ENCODE data around the gene VSTM1.
"Not testable (repeated sequence)": the region's sequence is repeated elsewhere in the genome, so short reads cannot be mapped to it uniquely, and the experiment has no call there.

GRCh38 chr19:54036542-54036941 is 27.2 kb downstream of the VSTM1 start:
- TF ChIP-seq, protein P1, sequence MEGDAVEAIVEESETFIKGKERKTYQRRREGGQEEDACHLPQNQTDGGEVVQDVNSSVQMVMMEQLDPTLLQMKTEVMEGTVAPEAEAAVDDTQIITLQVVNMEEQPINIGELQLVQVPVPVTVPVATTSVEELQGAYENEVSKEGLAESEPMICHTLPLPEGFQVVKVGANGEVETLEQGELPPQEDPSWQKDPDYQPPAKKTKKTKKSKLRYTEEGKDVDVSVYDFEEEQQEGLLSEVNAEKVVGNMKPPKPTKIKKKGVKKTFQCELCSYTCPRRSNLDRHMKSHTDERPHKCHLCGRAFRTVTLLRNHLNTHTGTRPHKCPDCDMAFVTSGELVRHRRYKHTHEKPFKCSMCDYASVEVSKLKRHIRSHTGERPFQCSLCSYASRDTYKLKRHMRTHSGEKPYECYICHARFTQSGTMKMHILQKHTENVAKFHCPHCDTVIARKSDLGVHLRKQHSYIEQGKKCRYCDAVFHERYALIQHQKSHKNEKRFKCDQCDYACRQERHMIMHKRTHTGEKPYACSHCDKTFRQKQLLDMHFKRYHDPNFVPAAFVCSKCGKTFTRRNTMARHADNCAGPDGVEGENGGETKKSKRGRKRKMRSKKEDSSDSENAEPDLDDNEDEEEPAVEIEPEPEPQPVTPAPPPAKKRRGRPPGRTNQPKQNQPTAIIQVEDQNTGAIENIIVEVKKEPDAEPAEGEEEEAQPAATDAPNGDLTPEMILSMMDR (IDR thresholded peaks at IDR 0.05; ENCODE audit: borderline replicate concordance, extremely low read depth, low read length, poor library complexity, severe bottlenecking) = not testable (repeated sequence)
- TF ChIP-seq EZH2 (IDR thresholded peaks at IDR 0.05; ENCODE audit: borderline replicate concordance, low read depth, low read length, severe bottlenecking) = not testable (repeated sequence)

Data from DND-41 (cell line).